Adrenal gland (tissue), 5 donors: Measurements from ENCODE around the gene TEF.

Experiments used
- POLR2A ChIP-seq, 2 donors: fragments of 450-650 bp; IDR thresholded peaks; one replicate each; pipeline ENCODE4 v1.6.1; 2017; ENCODE audit warnings: antibody characterized with exemption in 2 of 2, mild to moderate bottlenecking in 2 of 2, moderate library complexity in 1 of 2
- TF ChIP-seq, protein P1 (sequence below), 6 experiments: fragments of 450-650 bp in 4 of 6; fragments of 200-600 bp in 2 of 6; sonication (generic) in 1 of 6; IDR thresholded peaks; 1 replicate in 5 of 6; 2 replicates in 1 of 6; pipeline versions ENCODE4 v1.5.1 to v1.8.0; 2016 to 2021; ENCODE audit warnings: antibody characterized with exemption in 6 of 6, mild to moderate bottlenecking in 2 of 6, moderate library complexity in 1 of 6
- donor health status: DM: no; HTN: no; CAD: no.

DNA sequence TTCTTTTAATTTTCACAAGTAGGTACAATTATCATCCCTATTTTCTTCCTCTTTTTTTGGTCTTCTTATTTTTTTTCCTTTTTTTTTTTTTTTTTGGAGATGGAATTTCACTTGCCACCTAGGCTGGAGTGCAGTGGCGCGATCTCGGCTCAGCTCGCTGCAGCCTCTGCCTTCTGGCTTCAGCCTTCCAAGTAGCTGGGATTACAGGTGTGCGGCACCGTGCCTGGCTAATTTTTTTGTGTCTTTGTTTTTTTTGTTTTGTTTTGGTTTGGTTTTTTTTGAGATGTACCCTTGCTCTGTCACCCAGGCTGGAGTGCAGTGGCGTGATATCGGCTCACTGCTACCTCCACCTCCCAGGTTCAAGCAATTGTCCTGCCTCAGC lies 48.2 kb downstream of the TEF start:
- TF ChIP-seq, protein P1, sequence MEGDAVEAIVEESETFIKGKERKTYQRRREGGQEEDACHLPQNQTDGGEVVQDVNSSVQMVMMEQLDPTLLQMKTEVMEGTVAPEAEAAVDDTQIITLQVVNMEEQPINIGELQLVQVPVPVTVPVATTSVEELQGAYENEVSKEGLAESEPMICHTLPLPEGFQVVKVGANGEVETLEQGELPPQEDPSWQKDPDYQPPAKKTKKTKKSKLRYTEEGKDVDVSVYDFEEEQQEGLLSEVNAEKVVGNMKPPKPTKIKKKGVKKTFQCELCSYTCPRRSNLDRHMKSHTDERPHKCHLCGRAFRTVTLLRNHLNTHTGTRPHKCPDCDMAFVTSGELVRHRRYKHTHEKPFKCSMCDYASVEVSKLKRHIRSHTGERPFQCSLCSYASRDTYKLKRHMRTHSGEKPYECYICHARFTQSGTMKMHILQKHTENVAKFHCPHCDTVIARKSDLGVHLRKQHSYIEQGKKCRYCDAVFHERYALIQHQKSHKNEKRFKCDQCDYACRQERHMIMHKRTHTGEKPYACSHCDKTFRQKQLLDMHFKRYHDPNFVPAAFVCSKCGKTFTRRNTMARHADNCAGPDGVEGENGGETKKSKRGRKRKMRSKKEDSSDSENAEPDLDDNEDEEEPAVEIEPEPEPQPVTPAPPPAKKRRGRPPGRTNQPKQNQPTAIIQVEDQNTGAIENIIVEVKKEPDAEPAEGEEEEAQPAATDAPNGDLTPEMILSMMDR (IDR thresholded peaks at IDR 0.05) = no peak
- TF ChIP-seq POLR2A (IDR thresholded peaks at IDR 0.05) = no peak
